IPS DF 6.9 (cell line): Measurements from ENCODE around the gene MED16.

Experiments
- DNase-seq: peaks from one replicate; pipeline ENCODE4 v3.0.0-alpha.2; 2013; ENCODE audit warnings: low read depth, low spot score
- H3K27ac ChIP-seq: one replicate; pipeline ENCODE4 v1.5.1; 2013; ENCODE audit warnings: low read length, control low read depth
- H3K27me3 ChIP-seq: 2 replicates; pipeline ENCODE4 v1.6.1; 2013; ENCODE audit warnings: mild to moderate bottlenecking, low read length; ENCODE audit not compliant: control insufficient read depth, insufficient read depth
- H3K36me3 ChIP-seq: 2 replicates; pipeline ENCODE4 v1.6.1; 2013; ENCODE audit warnings: low read length; ENCODE audit not compliant: control insufficient read depth, insufficient read depth
- H3K4me1 ChIP-seq: 2 replicates; pipeline ENCODE4 v1.6.1; 2013; ENCODE audit warnings: low read length; ENCODE audit not compliant: control insufficient read depth, insufficient read depth
- H3K4me3 ChIP-seq: 2 replicates; pipeline ENCODE4 v1.5.1; 2013; ENCODE audit warnings: mild to moderate bottlenecking, low read length
- H3K9me3 ChIP-seq: 2 replicates; pipeline ENCODE4 v1.6.1; 2013; ENCODE audit warnings: low read length, inconsistent platforms; ENCODE audit not compliant: control insufficient read depth, insufficient read depth
- WGBS: extraction: QIAGEN DNeasy Blood & Tissue Kit; methylation state at CpG from one replicate; pipeline ENCODE4 v1.1.7; 2013; ENCODE audit warnings: mixed read lengths, missing lambda C conversion rate; ENCODE audit not compliant: insufficient read length, insufficient coverage; 5-methylcytosine and 5-hydroxymethylcytosine counted together

Gene MED16

GRCh38 chr19:906480-906879 is 13.5 kb upstream of the MED16 start:
- no peak for DNase-seq
- no CpG with 5 or more reads among the region's 7 CpGs for WGBS
- Histone ChIP-seq H3K27me3 (no peaks in the 10 kb centered on the region), H3K9me3 (no peaks in the 10 kb centered on the region), H3K36me3 (no peaks in the 10 kb centered on the region), H3K27ac (no peak overlapping the region), H3K4me3 (no peak overlapping the region), H3K4me1 (peaks cover 2% of the 10 kb centered on the region; the same call in 1 of the 2 replicates)

- Histone ChIP-seq H3K4me3 (no peak overlapping the region), H3K36me3 (no peaks in the 10 kb centered on the region; the same call in 1 of the 2 replicates), H3K27me3 (no peaks in the 10 kb centered on the region), H3K4me1 (peaks cover 5% of the 10 kb centered on the region), H3K9me3 (no peaks in the 10 kb centered on the region), H3K27ac (no peak overlapping the region)
- no CpG with 5 or more reads among the region's 8 CpGs for WGBS
- no peak for DNase-seq
These were observed 11.6 kb upstream of the MED16 start for GRCh38 chr19:904545-904944.

- Histone ChIP-seq H3K4me1 (peaks cover 4% of the 10 kb centered on the region; the same call in 1 of the 2 replicates), H3K27me3 (no peaks in the 10 kb centered on the region), H3K36me3 (peaks cover 3% of the 10 kb centered on the region; the same call in 1 of the 2 replicates), H3K9me3 (no peaks in the 10 kb centered on the region), H3K27ac (no peak overlapping the region), H3K4me3 (no peak overlapping the region)
- no peak for DNase-seq
- no CpG with 5 or more reads among the region's 32 CpGs for WGBS
These were observed 10.3 kb upstream of the MED16 start for GRCh38 chr19:903266-903797.

GRCh38 chr19:902446-903226 is 9.6 kb upstream of the MED16 start:
- H3K27ac ChIP-seq: no peak overlapping the region
- WGBS: no CpG with 5 or more reads among the region's 14 CpGs

GRCh38 chr19:902093-902370 is 9.0 kb upstream of the MED16 start:
- Histone ChIP-seq H3K9me3 (no peaks in the 10 kb centered on the region), H3K36me3 (peaks cover 3% of the 10 kb centered on the region; the same call in 1 of the 2 replicates), H3K27me3 (no peaks in the 10 kb centered on the region), H3K4me3 (no peak overlapping the region), H3K4me1 (peaks cover 4% of the 10 kb centered on the region; the same call in 1 of the 2 replicates), H3K27ac (no peak overlapping the region)
- WGBS: no CpG with 5 or more reads among the region's 7 CpGs
- DNase-seq: no peak

More at GRCh38 chr19:902446-903226, 9.6 kb upstream of the MED16 start:
- peaks cover 4% of the 10 kb centered on the region; the same call in 1 of the 2 replicates for H3K4me1 ChIP-seq
- H3K4me3 ChIP-seq: no peak overlapping the region
- no peaks in the 10 kb centered on the region for H3K9me3 ChIP-seq
- H3K36me3 ChIP-seq: peaks cover 3% of the 10 kb centered on the region; the same call in 1 of the 2 replicates
- no peak for DNase-seq
- no peaks in the 10 kb centered on the region for H3K27me3 ChIP-seq

GRCh38 chr19:901216-902092 is 8.5 kb upstream of the MED16 start:
- no peaks in the 10 kb centered on the region for H3K27me3 ChIP-seq
- DNase-seq: no peak
- H3K27ac ChIP-seq: no peak overlapping the region
- no CpG with 5 or more reads among the region's 27 CpGs for WGBS
- no peak overlapping the region for H3K4me3 ChIP-seq
- no peaks in the 10 kb centered on the region for H3K9me3 ChIP-seq
- peaks cover 3% of the 10 kb centered on the region; the same call in 1 of the 2 replicates for H3K36me3 ChIP-seq
- H3K4me1 ChIP-seq: peaks cover 4% of the 10 kb centered on the region; the same call in 1 of the 2 replicates

GRCh38 chr19:900302-901111 is 7.5 kb upstream of the MED16 start:
- Histone ChIP-seq H3K9me3 (no peaks in the 10 kb centered on the region), H3K4me1 (peaks cover 4% of the 10 kb centered on the region; the same call in 1 of the 2 replicates), H3K4me3 (no peak overlapping the region), H3K27me3 (no peaks in the 10 kb centered on the region), H3K27ac (no peak overlapping the region), H3K36me3 (peaks cover 3% of the 10 kb centered on the region; the same call in 1 of the 2 replicates)
- no peak for DNase-seq
- no CpG with 5 or more reads among the region's 30 CpGs for WGBS

- no peaks in the 10 kb centered on the region for H3K9me3 ChIP-seq
- no peak overlapping the region for H3K4me3 ChIP-seq
- WGBS: no CpG with 5 or more reads among the region's 15 CpGs
- no peaks in the 10 kb centered on the region for H3K27me3 ChIP-seq
- H3K36me3 ChIP-seq: peaks cover 3% of the 10 kb centered on the region; the same call in 1 of the 2 replicates
- H3K27ac ChIP-seq: no peak overlapping the region
- DNase-seq: no peak
- H3K4me1 ChIP-seq: peaks cover 4% of the 10 kb centered on the region; the same call in 1 of the 2 replicates
These were observed 7.0 kb upstream of the MED16 start for GRCh38 chr19:900043-900301.

- DNase-seq: no peak
- no peak overlapping the region for H3K27ac ChIP-seq
- no peaks in the 10 kb centered on the region for H3K27me3 ChIP-seq
- peaks cover 4% of the 10 kb centered on the region; the same call in 1 of the 2 replicates for H3K4me1 ChIP-seq
- H3K36me3 ChIP-seq: peaks cover 3% of the 10 kb centered on the region; the same call in 1 of the 2 replicates
- WGBS: no CpG with 5 or more reads among the region's 32 CpGs
- no peak overlapping the region for H3K4me3 ChIP-seq
- no peaks in the 10 kb centered on the region for H3K9me3 ChIP-seq
These were observed 6.5 kb upstream of the MED16 start for GRCh38 chr19:899336-900042.
